Glomerular endothelial cell (primary cell): ENCODE results near the gene PARP4. TPM values are rescaled to one million over a fixed set of nuclear protein-coding genes. Genes with fewer than 3 reads are reported as not detected.
"Not testable (repeated sequence)": the region's sequence is repeated elsewhere in the genome, so short reads cannot be mapped to it uniquely, and the experiment has no call there.

Experiments
- DNase-seq: peaks from one replicate; pipeline ENCODE4 v3.0.0-alpha.2; 2011; ENCODE audit warnings: low read depth, low spot score; ENCODE audit errors: extremely low read depth
- total RNA-seq: library from RNA; depleted of rRNA; stranded (reverse); fragments of >200 nt; gene quantifications from 2 replicates; pipeline ENCODE4 v1.2.3, GENCODE V29; 2015

Gene PARP4
- total RNA-seq, result 73.8 and 93.8 TPM in 2 replicates

GRCh38 chr13:24512197-24512907 is at the start of gene PARP4:
TSS of gene PARP4 (minus strand) at chr13:24512778. CDS start at chr13:24503776, 9,002 bp downstream.
- DNase-seq, result no peak

DNA sequence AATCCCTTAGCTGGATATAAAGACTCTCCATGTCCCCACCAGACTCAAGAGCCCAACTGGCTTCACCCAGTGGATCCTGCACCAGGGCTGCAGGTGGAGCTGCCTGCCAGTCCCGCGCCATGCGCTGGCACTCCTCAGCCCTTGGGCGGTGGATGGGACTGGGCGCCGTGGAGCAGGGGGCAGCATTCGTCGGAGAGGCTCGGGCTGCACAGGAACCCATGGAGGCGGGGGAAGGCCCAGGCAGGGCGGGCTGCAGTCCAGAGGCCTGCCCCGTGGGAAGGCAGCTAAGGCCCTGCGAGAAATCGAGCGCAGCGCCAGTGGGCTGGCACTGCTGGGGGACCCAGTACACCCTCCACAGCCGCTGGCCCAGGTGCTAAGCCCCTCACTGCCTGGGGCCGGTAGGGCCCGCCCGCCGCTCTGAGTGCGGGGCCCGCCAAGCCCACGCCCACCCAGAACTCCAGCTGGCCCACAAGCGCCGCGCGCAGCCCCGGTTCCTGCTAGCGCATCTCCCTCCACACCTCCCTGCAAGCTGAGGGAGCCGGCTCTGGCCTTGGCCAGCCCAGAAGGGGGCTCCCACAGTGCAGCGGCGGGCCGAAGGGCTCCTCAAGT is 48.1 kb upstream of the PARP4 start:
- DNase-seq, result not testable (repeated sequence)

DNA sequence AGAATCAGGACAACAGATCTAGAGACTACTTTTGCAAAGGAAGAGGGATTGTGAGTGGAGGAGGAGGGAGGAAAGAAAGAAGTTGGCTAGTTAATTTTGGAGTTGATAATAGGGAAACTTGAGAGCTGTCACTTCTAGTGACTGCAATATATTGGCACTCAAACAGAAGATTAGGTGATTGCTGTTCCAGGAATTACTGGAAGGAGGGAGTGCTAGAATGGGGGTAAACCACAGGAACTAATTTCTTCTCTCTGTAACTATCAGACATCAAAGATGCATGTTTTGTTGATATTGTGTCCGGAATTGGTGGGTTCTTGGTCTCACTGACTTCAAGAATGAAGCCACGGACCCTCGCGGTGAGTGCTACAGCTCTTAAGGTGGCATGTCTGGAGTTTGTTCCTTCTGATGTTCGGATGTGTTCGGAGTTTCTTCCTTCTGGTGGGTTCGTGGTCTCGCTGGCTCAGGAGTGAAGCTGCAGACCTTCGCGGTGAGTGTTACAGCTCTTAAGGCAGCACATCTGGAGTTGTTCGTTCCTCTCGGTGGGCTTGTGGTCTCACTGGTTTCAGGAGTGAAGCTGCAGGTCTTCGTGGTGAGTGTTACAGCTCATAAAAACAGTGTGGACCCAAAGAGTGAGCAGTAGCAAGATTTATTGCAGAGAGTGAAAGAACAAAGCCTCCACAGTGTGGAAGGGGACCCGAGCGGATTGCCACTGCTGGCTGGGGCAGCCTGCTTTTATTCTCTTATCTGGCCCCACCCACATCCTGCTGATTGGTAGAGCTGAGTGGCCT is 47.0 kb upstream of the PARP4 start:
- DNase-seq, result not testable (repeated sequence)

DNA sequence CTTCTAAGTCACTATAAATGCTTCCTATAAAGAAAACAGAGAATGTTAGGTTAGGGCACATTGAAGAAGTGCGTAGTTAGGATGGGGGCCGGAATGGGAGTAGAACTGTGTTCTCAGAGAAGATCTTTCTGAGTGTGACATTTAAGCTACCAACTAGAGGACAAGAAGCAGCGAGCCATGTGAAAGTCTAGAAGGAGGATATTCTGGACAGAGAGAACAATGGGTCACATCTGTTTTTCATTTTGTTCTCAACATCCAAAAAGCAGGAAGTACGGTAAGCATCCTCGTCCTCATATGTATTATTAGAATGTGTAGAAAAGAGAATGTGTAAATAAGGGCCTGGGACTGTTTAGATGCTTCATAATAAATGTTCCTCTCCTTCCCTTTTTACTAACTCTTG is 44.5 kb upstream of the PARP4 start:
- no peak for DNase-seq

GRCh38 chr13:24553892-24554291 is 41.3 kb upstream of the PARP4 start:
- not testable (repeated sequence) for DNase-seq

DNA sequence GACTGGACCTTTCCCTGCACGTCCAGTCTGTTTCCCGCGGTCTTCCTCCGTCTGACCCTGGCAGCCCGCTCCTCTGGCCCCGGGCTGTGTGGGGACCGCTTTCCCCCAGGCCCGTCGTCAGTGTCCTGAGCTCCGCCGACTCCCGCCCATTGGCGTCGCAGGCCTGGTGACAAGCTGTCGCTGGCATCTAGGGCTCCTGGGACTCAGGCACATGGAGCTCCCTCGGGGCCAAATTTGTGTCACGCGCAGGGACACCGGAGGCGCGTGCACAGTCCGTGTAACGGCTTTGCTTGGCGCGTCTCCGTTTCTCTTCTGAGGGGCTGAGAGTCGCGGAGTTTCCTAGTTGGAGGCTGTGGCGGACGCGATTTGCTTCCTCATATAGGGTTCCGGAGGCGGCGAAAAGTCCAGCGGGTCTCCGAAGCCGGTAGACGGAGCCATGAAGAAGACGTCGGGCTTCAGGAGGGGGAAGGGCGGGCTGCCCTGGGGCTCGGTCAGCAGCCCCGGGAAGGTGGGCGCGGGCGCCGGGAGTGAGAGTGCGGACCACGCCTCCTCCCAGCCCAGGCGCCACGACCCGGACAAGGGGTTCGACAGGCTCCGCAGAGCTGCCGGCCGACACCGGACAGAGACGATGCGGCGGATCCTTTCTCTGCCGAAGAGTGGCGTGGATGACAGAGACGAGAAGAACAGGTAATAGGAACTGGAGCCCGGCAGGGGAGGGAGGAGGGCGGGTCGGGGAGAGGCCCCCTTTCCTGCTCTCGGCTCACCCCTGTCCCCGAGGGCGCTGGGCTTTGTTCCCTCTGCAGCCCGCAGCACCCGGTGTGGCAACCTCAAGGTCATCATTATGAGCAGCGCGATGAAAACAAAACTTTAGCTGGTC is 29.1 kb upstream of the PARP4 start:
- DNase-seq, result not testable (repeated sequence)

GRCh38 chr13:24541127-24541475 is 28.5 kb upstream of the PARP4 start:
- no peak for DNase-seq

DNA sequence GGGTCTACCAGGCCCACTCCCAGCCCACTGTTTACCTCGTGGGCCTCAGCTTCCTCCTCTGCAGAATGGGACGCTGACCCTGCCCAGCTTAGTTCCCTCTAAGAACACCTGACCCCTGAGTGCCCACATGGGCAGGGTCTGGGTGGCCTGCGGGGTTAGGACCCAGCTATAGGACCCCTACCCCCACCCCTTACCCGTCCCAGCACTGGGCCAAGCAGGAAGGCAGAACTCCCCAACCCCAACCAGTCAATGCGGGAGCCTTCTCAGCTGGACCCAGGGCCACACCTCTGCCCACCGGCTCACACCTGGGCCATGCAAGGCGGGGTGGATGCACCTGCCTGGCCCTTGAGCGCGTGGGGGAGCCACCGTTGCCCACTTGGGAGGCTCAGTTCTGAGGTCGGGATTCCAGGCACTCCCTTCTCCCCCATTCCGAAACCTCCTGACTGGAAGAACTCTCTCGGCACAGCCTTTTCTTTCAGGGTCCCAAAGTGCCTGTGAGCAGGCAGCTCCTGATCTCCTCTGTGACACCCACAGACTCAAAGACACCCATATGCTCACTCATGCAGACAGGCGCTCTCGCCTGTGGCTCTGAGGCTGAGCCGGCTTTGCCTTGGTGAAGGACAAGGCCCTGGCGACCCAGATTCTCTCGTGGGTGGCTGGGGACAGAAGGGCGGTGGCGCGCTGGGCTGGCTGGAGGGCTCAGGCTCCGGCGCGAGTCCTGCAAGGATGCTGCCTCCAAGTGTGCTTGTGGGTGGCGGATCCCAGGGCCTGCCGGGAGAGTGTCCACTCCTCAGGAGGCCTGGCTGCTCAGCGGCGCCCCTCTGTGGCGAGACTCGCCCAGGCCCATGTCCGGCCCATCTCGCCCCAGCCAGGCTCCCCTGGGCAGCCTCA is 27.9 kb upstream of the PARP4 start:
- DNase-seq, result no peak

- no peak for DNase-seq
Measured at GRCh38 chr13:24539500-24540165, 27.1 kb upstream of the PARP4 start.

DNA sequence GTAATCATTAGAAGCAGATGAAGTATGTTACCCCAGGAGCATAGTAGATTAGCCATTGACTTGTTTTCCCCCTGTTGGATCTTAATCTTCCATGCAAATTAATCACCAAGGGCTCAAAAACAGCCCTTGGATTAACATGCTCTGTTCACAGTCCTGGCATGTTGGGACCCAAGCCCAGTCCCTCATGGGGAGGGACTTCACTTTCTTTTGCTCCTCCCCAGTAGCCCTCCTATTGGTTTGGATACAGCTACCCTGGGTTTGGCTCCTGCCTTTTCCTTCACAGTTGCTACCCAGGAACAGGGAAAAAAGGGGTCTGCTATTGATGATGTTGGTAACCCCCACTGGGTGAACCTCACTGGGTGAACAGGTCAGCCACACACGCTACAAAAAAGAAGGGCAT is 16.9 kb upstream of the PARP4 start:
- no peak for DNase-seq

DNA sequence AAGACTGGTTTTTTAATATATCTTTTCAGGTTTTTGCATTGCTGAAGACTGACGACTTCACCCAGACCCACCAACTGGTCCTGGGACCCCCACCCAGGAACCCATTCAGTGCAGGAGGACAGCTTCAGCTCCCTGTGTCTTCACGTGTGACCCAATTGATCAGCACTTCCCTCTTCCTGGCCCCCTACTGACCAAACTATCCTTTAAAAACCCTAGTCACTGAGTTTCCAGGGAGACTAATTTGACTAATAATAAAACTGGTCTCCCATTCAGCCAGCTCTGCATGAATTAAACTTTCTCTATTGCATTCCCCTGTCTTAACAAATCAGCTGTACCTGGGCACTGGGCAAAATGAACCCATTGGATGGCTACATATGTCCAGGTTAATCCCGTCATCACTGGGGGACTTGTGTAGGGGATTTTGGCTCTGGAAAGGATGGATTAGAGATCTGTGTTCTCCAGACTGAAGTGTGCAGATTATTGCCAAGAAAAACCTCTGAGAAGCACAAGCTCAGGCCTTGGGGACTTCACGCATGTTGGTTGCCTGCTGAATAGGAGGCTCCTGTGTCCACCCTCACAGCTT is 16.3 kb upstream of the PARP4 start:
- no peak for DNase-seq

DNA sequence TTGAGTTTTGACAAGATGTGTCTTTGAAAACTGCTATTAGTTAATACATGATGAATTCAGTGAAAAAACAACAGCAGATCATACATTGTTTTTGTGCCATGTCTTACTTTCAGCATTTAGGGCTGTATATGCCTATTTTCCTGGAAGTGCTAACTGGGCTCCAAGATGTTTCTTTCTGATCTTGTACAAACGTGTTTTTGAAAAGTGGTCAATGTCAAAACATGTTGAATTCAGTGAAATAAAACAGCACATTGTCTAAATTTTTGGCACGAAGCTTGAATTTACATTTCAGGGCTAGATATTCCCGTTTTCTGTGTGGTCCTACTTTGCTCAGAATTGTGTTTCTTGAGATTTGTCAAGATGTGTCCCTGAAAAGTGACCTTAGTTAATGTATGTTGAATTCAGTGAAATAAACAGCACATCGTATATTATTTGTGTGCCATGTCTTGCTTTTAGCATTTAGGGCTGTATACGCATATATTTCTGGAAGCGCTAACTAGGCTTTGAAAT is 14.7 kb upstream of the PARP4 start:
- no peak for DNase-seq

- DNase-seq, result no peak
Measured at GRCh38 chr13:24520733-24521132, 8.2 kb upstream of the PARP4 start.

GRCh38 chr13:24516919-24517318 is 4.3 kb upstream of the PARP4 start:
- DNase-seq, result no peak

GRCh38 chr13:24512908-24513213 is 283 bp upstream of the PARP4 start:
- DNase-seq, result no peak

- DNase-seq, result no peak
Measured at GRCh38 chr13:24511816-24512196, 772 bp downstream of the PARP4 start.

DNA sequence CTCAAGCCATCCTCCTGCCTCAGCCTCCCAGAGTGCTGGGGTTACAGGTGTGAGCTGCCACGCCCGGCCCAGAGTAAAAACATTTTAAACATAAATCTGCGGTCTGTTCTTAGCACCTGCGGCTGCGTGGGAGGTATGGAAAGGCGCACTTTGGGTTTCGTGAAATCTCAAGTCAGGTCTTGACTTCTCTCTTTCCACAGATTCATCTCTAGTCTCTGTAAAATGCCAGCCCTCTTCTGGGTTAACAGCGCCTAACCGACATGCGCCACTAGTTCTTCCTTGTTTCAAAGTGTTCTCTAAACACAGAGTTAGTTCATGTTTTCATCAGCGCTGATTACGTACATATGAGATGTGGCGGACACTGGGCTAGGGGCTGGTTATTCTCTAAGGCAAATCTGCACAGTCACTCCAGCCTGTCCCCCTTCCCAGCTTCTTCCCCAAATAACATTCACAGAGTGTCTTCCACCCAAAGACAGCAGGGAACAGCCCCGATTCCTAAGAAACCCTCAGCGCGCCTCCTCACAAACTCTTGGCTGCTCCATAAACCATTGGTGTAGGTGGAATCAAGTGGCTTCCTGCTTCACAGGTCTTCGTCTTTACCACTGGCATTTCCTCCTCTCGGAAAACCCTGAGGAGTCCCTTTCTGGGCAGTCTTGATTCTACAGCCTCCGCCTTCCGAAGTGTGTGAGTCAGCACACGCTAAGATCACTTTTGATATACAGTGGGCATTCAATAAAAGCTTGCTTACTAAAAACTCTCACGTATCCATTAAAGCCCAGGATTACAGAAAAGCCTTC is 1.4 kb downstream of the PARP4 start:
- DNase-seq, result no peak

DNA sequence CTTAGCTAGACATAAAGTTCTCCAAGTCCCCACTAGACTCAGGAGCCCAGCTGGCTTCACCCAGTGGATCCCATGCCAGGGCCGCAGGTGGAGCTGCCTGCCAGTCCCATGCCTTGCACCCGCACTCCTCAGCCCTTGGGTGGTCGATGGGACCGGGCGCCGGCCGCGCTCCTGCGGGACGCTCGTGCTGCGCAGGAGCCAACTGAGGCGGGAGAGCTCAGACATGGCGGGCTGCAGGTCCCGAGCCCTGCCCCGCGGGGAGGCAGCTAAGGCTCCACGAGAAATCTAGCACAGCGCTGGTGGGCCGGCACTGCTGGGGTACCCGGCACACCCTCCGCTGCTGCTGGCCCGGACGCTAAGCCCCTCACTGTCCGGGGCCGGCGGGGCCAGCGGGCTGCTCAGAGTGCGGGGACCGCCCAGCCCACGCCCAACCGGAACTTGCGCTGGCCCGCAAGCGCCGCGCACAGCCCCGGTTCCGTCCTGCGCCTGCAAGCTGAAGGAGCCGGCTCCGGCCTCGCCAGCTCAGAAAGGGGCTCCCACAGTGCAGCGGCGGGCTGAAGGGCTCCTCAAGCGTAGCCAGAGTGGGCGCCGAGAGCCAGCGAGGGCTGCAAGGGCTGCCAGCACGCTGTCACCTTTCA is 5.8 kb downstream of the PARP4 start:
- no peak for DNase-seq
